Suprapubic skin (tissue), 4 donors: ENCODE data around the gene ARHGAP5. TPM values are rescaled to one million over a fixed set of nuclear protein-coding genes. Genes with fewer than 3 reads are reported as not detected.

Source experiments
- DNase-seq, 2 donors: peaks; one replicate each; pipeline ENCODE4 v3.0.0-alpha.2; 2019; ENCODE audit warnings: low spot score in 2 of 2
- H3K27ac ChIP-seq: fragments of 200-600 bp; sonication (generic); one replicate; pipeline ENCODE4 v1.5.1; 2019
- H3K27me3 ChIP-seq: fragments of 200-600 bp; sonication (generic); one replicate; pipeline ENCODE4 v1.5.1; 2019
- H3K36me3 ChIP-seq: fragments of 200-600 bp; sonication (generic); one replicate; pipeline ENCODE4 v1.5.1; 2019
- H3K4me1 ChIP-seq: fragments of 200-600 bp; sonication (generic); one replicate; pipeline ENCODE4 v1.5.1; 2019
- H3K4me3 ChIP-seq: fragments of 200-600 bp; sonication (generic); one replicate; pipeline ENCODE4 v1.5.1; 2019; ENCODE audit warnings: mild to moderate bottlenecking
- H3K9me3 ChIP-seq: fragments of 200-600 bp; sonication (generic); one replicate; pipeline ENCODE4 v1.5.1; 2019
- CTCF ChIP-seq, 2 donors: fragments of 200-600 bp in 1 of 2; fragments of 450-650 bp in 1 of 2; sonication (generic) in 1 of 2; IDR thresholded peaks; one replicate each; pipeline ENCODE4 v1.5.1; 2016 to 2019; ENCODE audit warnings: antibody characterized with exemption in 2 of 2, mild to moderate bottlenecking in 1 of 2, moderate library complexity in 1 of 2
- EP300 ChIP-seq: sonication (generic); formaldehyde crosslinking; IDR thresholded peaks from one replicate; pipeline ENCODE4 v1.6.1; 2017; ENCODE audit warnings: antibody characterized with exemption
- POLR2A ChIP-seq, 2 donors: fragments of 450-650 bp; IDR thresholded peaks; one replicate each; pipeline ENCODE4 v1.6.1; 2017; ENCODE audit warnings: antibody characterized with exemption in 2 of 2, mild to moderate bottlenecking in 2 of 2, moderate library complexity in 2 of 2
- POLR2AphosphoS5 ChIP-seq, 3 donors: sonication (generic); formaldehyde crosslinking; IDR thresholded peaks; one replicate each; pipeline ENCODE4 v1.6.1; 2017; ENCODE audit warnings: antibody characterized with exemption in 3 of 3
- WGBS: methylation state at CpG from one replicate; pipeline ENCODE4 v1.1.5; 2018; 5-methylcytosine and 5-hydroxymethylcytosine counted together
- total RNA-seq, 4 donors: library from RNA; depleted of rRNA; stranded (reverse); fragments of >200 nt; gene quantifications; one replicate each; pipeline ENCODE4 v1.1.0, GENCODE V29; 2016

Gene ARHGAP5
- total RNA-seq, 4 donors from 2014 or later, result 92.5 to 125 (median 109) TPM

GRCh38 chr14:32087173-32087861 lies 10.2 kb downstream of the ARHGAP5 start:
- no peaks in the 10 kb centered on the region for H3K9me3 ChIP-seq
- no peak for DNase-seq
- H3K4me3 ChIP-seq, result no peak overlapping the region
- peaks cover 20% of the 10 kb centered on the region for H3K36me3 ChIP-seq
- H3K27me3 ChIP-seq, result no peaks in the 10 kb centered on the region
- H3K27ac ChIP-seq, result no peak overlapping the region
- WGBS, result 60% methylated on average over 3 of the region's 3 CpGs
- H3K4me1 ChIP-seq, result peaks cover 14% of the 10 kb centered on the region
- TF ChIP-seq CTCF (IDR thresholded peaks at IDR 0.05), result no peak

GRCh38 chr14:32087907-32088306 lies 10.8 kb downstream of the ARHGAP5 start:
- peaks cover 12% of the 10 kb centered on the region for H3K4me1 ChIP-seq
- WGBS, result 75% methylated on average over 2 of the region's 2 CpGs

GRCh38 chr14:32090686-32091085 lies 13.6 kb downstream of the ARHGAP5 start:
- no peak for DNase-seq
- TF ChIP-seq EP300 (no peak), CTCF (IDR thresholded peaks at IDR 0.05) (no peak), POLR2A (IDR thresholded peaks at IDR 0.05) (no peak), POLR2AphosphoS5 (IDR thresholded peaks at IDR 0.05) (no peak)
- peaks cover 27% of the 10 kb centered on the region for H3K36me3 ChIP-seq
- H3K27me3 ChIP-seq, result no peaks in the 10 kb centered on the region
- H3K4me1 ChIP-seq, result peaks cover 9% of the 10 kb centered on the region
- H3K27ac ChIP-seq, result no peak overlapping the region
- no peak overlapping the region for H3K4me3 ChIP-seq
- no peaks in the 10 kb centered on the region for H3K9me3 ChIP-seq
- 93% methylated on average over 6 of the region's 6 CpGs for WGBS

More at GRCh38 chr14:32087907-32088306, 10.8 kb downstream of the ARHGAP5 start:
- DNase-seq, result no peak
- H3K36me3 ChIP-seq, result peaks cover 24% of the 10 kb centered on the region
- no peak for TF ChIP-seq CTCF (IDR thresholded peaks at IDR 0.05)
- TF ChIP-seq POLR2A (IDR thresholded peaks at IDR 0.05), result no peak
- no peak for TF ChIP-seq POLR2AphosphoS5 (IDR thresholded peaks at IDR 0.05)
- no peak for TF ChIP-seq EP300
- H3K27ac ChIP-seq, result no peak overlapping the region
- no peak overlapping the region for H3K4me3 ChIP-seq
- no peaks in the 10 kb centered on the region for H3K9me3 ChIP-seq
- H3K27me3 ChIP-seq, result no peaks in the 10 kb centered on the region

- Histone ChIP-seq H3K4me1 (peaks cover 10% of the 10 kb centered on the region), H3K27ac (no peak overlapping the region), H3K27me3 (no peaks in the 10 kb centered on the region), H3K9me3 (no peaks in the 10 kb centered on the region), H3K36me3 (no peaks in the 10 kb centered on the region), H3K4me3 (no peak overlapping the region)
- DNase-seq, result no peak
- TF ChIP-seq EP300 (no peak), CTCF (IDR thresholded peaks at IDR 0.05) (no peak), POLR2A (IDR thresholded peaks at IDR 0.05) (no peak), POLR2AphosphoS5 (IDR thresholded peaks at IDR 0.05) (no peak)
- 100% methylated on average over 2 of the region's 2 CpGs for WGBS
Observed at GRCh38 chr14:32099473-32099872, 22.4 kb downstream of the ARHGAP5 start.

- H3K27me3 ChIP-seq, result no peaks in the 10 kb centered on the region
- no peaks in the 10 kb centered on the region for H3K36me3 ChIP-seq
- TF ChIP-seq POLR2AphosphoS5 (IDR thresholded peaks at IDR 0.05) (no peak), EP300 (no peak), POLR2A (IDR thresholded peaks at IDR 0.05) (no peak), CTCF (IDR thresholded peaks at IDR 0.05) (no peak)
- peaks cover 16% of the 10 kb centered on the region for H3K4me1 ChIP-seq
- WGBS, result 100% methylated on average over 5 of the region's 5 CpGs
- H3K9me3 ChIP-seq, result no peaks in the 10 kb centered on the region
- no peak for DNase-seq
- H3K27ac ChIP-seq, result no peak overlapping the region
- no peak overlapping the region for H3K4me3 ChIP-seq
Observed at GRCh38 chr14:32100175-32100574, 23.1 kb downstream of the ARHGAP5 start.
